Prostate gland (tissue), 2 donors: Measurements from ENCODE around the gene SPCS2. TPM values are rescaled to one million over a fixed set of nuclear protein-coding genes. Genes with fewer than 3 reads are reported as not detected.

ENCODE experiments used
- DNase-seq: peaks from one replicate; pipeline ENCODE4 v3.0.0-alpha.2; 2019; ENCODE audit warnings: low spot score
- H3K27ac ChIP-seq, 2 donors: fragments of 200-600 bp; sonication (generic); 2 replicates each; pipeline ENCODE4 v1.5.1; 2017 to 2019
- H3K27me3 ChIP-seq: fragments of 200-600 bp; sonication (generic); replicated peaks from 2 replicates; pipeline ENCODE4 v1.5.1; 2019; ENCODE audit not compliant: insufficient read depth
- H3K36me3 ChIP-seq, 2 donors: fragments of 200-600 bp; sonication (generic); 1 replicate in 1 of 2; 2 replicates in 1 of 2; pipeline versions ENCODE4 v1.5.1 to v1.8.1; 2017 to 2019
- H3K4me1 ChIP-seq: fragments of 200-600 bp; sonication (generic); replicated peaks from 2 replicates; pipeline ENCODE4 v1.5.1; 2019
- H3K4me3 ChIP-seq, 2 donors: fragments of 200-600 bp; sonication (generic); 2 replicates each; pipeline ENCODE4 v1.5.1; 2017 to 2019
- H3K9me3 ChIP-seq: fragments of 200-600 bp; sonication (generic); 2 replicates; pipeline ENCODE4 v1.5.1; 2017
- CTCF ChIP-seq, 4 experiments: fragments of 200-600 bp in 2 of 4; fragments of 450-650 bp in 2 of 4; sonication (generic) in 2 of 4; IDR thresholded peaks; 1 replicate in 3 of 4; 2 replicates in 1 of 4; pipeline ENCODE4 v1.5.1; 2016 to 2019; ENCODE audit warnings: antibody characterized with exemption in 4 of 4, mild to moderate bottlenecking in 2 of 4, moderate library complexity in 2 of 4
- POLR2A ChIP-seq: fragments of 450-650 bp; IDR thresholded peaks from one replicate; pipeline ENCODE4 v1.6.1; 2016; ENCODE audit warnings: antibody characterized with exemption, mild to moderate bottlenecking
- POLR2AphosphoS5 ChIP-seq: sonication (generic); formaldehyde crosslinking; IDR thresholded peaks from one replicate; pipeline ENCODE4 v1.6.1; 2017; ENCODE audit warnings: antibody characterized with exemption
- WGBS: methylation state at CpG from one replicate; pipeline ENCODE4 v1.1.5; 2018; 5-methylcytosine and 5-hydroxymethylcytosine counted together
- intact Hi-C: fragments of 100-400 bp; cut with DNase I; formaldehyde crosslinking; loops from one replicate; pipeline ENCODE4 v1.14.2; 2022
- total RNA-seq, 2 donors: library from RNA; depleted of rRNA; stranded (reverse); fragments of >200 nt; gene quantifications; one replicate each; pipeline ENCODE4 v1.1.0, GENCODE V29; 2016

SPCS2 gene
- total RNA-seq, 2 donors from 2014 or later: 76.9 to 82.4 TPM

GRCh38 chr11:74990941-74991340 is 41.9 kb downstream of the SPCS2 start:
- H3K27me3 ChIP-seq: no peaks in the 10 kb centered on the region
- 36% methylated on average over 1 of the region's 1 CpG for WGBS
- no peak overlapping the region for H3K4me3 ChIP-seq
- H3K27ac ChIP-seq: no peak overlapping the region
- DNase-seq: no peak
- H3K4me1 ChIP-seq: no peaks in the 10 kb centered on the region
- intact Hi-C loops: no loop called here
- TF ChIP-seq POLR2AphosphoS5 (no peak), CTCF (IDR thresholded peaks at IDR 0.05) (no peak), POLR2A (no peak)
- no peaks in the 10 kb centered on the region for H3K9me3 ChIP-seq
- H3K36me3 ChIP-seq: no peaks in the 10 kb centered on the region

- no peak overlapping the region for H3K27ac ChIP-seq
- TF ChIP-seq CTCF (IDR thresholded peaks at IDR 0.05) (no peak), POLR2AphosphoS5 (no peak), POLR2A (no peak)
- no peaks in the 10 kb centered on the region for H3K9me3 ChIP-seq
- no peaks in the 10 kb centered on the region for H3K4me1 ChIP-seq
- intact Hi-C loops: no loop called here
- WGBS: 98% methylated on average over 5 of the region's 5 CpGs
- no peak overlapping the region for H3K4me3 ChIP-seq
- DNase-seq: no peak
- no peaks in the 10 kb centered on the region for H3K36me3 ChIP-seq
- H3K27me3 ChIP-seq: no peaks in the 10 kb centered on the region
Observed at GRCh38 chr11:74992852-74993251, 43.8 kb downstream of the SPCS2 start.

- H3K27me3 ChIP-seq: no peaks in the 10 kb centered on the region
- WGBS: 90% methylated on average over 3 of the region's 3 CpGs
- H3K4me1 ChIP-seq: no peaks in the 10 kb centered on the region
- H3K27ac ChIP-seq: no peak overlapping the region
- H3K9me3 ChIP-seq: no peaks in the 10 kb centered on the region
- TF ChIP-seq POLR2A (no peak), CTCF (IDR thresholded peaks at IDR 0.05) (no peak), POLR2AphosphoS5 (no peak)
- no peak overlapping the region for H3K4me3 ChIP-seq
- DNase-seq: no peak
- peaks cover 0 to 4% of the 10 kb centered on the region in 2 donors for H3K36me3 ChIP-seq
- intact Hi-C loops: no loop called here
Observed at GRCh38 chr11:75000975-75001354, 51.9 kb downstream of the SPCS2 start.

- Histone ChIP-seq H3K36me3 (peaks cover 0 to 4% of the 10 kb centered on the region in 2 donors), H3K9me3 (no peaks in the 10 kb centered on the region), H3K27me3 (no peaks in the 10 kb centered on the region), H3K4me1 (no peaks in the 10 kb centered on the region), H3K27ac (no peak overlapping the region), H3K4me3 (no peak overlapping the region)
- intact Hi-C loops: no loop called here
- 79% methylated on average over 3 of the region's 3 CpGs for WGBS
- DNase-seq: no peak
- no peak for TF ChIP-seq CTCF (IDR thresholded peaks at IDR 0.05)
- no peak for TF ChIP-seq POLR2AphosphoS5
- no peak for TF ChIP-seq POLR2A
Observed at GRCh38 chr11:75001686-75002085, 52.6 kb downstream of the SPCS2 start.

DNA sequence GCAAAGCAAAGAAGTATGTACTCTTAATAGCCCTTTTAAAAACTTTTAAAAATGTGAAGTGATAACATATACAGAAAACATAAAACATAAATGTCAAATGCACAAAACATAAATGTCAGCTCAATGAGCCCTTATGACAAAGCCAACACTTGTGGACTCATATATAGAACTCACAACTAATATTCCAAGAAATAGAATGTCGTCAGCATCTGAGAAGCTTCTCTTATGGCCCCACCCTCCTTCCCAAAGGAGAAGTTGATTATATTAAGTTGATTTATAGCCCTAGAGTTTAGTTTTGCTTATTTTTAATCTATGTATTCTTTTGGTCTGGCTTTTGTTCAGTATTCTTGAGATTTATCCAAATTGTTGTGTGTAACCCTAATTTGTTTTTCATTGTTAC is 53.5 kb downstream of the SPCS2 start:
- intact Hi-C loops: no loop called here
- no peak for DNase-seq
- H3K4me3 ChIP-seq: no peak overlapping the region
- 94% methylated on average over 1 of the region's 1 CpG for WGBS
- TF ChIP-seq POLR2AphosphoS5 (no peak), POLR2A (no peak), CTCF (IDR thresholded peaks at IDR 0.05) (no peak)
- H3K27ac ChIP-seq: no peak overlapping the region
- peaks cover 0 to 4% of the 10 kb centered on the region in 2 donors for H3K36me3 ChIP-seq
- no peaks in the 10 kb centered on the region for H3K9me3 ChIP-seq
- H3K4me1 ChIP-seq: no peaks in the 10 kb centered on the region
- no peaks in the 10 kb centered on the region for H3K27me3 ChIP-seq
